Esophagus muscularis mucosa (tissue), 4 donors: ENCODE data around the gene PRKAA2.

Experiments
- CTCF ChIP-seq, 3 experiments: fragments of 200-600 bp in 2 of 3; fragments of 450-650 bp in 1 of 3; sonication (generic) in 2 of 3; IDR thresholded peaks; one replicate each; pipeline ENCODE4 v1.5.1; 2017 to 2019; ENCODE audit warnings: antibody characterized with exemption in 3 of 3, mild to moderate bottlenecking in 2 of 3, moderate library complexity in 1 of 3
- EP300 ChIP-seq: sonication (generic); formaldehyde crosslinking; IDR thresholded peaks from one replicate; pipeline ENCODE4 v1.6.1; 2017; ENCODE audit warnings: antibody characterized with exemption
- POLR2A ChIP-seq: fragments of 450-650 bp; IDR thresholded peaks from one replicate; pipeline ENCODE4 v1.6.1; 2017; ENCODE audit warnings: antibody characterized with exemption, moderate library complexity, mild to moderate bottlenecking, low read depth
- POLR2AphosphoS5 ChIP-seq, 2 donors: sonication (generic); formaldehyde crosslinking; IDR thresholded peaks; one replicate each; pipeline ENCODE4 v1.6.1; 2017; ENCODE audit warnings: antibody characterized with exemption in 2 of 2

GRCh38 chr1:56713112-56713511 lies 68.0 kb downstream of the PRKAA2 start:
- TF ChIP-seq CTCF (IDR thresholded peaks at IDR 0.05) (no peak), EP300 (no peak), POLR2AphosphoS5 (IDR thresholded peaks at IDR 0.05) (no peak), POLR2A (no peak)
